Ovary (tissue), 9 donors: ENCODE results near the gene SMARCA1. TPM values are rescaled to one million over a fixed set of nuclear protein-coding genes. Genes with fewer than 3 reads are reported as not detected.

ENCODE experiments used
- DNase-seq, 5 donors: peaks; one replicate each; pipeline ENCODE4 v3.0.0-alpha.2; 2019 to 2020
- H3K27ac ChIP-seq, 2 donors: fragments of 200-600 bp; one replicate each; pipeline versions ENCODE4 v1.5.1 to v1.8.0; 2019 to 2022
- H3K27me3 ChIP-seq: fragments of 200-600 bp; one replicate; pipeline ENCODE4 v1.8.0; 2022
- H3K36me3 ChIP-seq: fragments of 200-600 bp; sonication (generic); one replicate; pipeline ENCODE4 v1.5.1; 2019
- H3K4me1 ChIP-seq: one replicate; pipeline ENCODE4 v1.8.1; 2013; ENCODE audit warnings: mild to moderate bottlenecking, moderate library complexity; ENCODE audit not compliant: insufficient read depth
- H3K4me3 ChIP-seq: fragments of 200-600 bp; sonication (generic); one replicate; pipeline ENCODE4 v1.5.1; 2017
- H3K9me3 ChIP-seq, 2 donors: fragments of 200-600 bp in 1 of 2; sonication (generic) in 1 of 2; one replicate each; pipeline versions ENCODE4 v1.5.1 to v1.8.1; 2013 to 2019; ENCODE audit warnings: mild to moderate bottlenecking in 1 of 2, moderate library complexity in 1 of 2
- CTCF ChIP-seq, 3 donors: fragments of 450-650 bp in 2 of 3; fragments of 200-600 bp in 1 of 3; IDR thresholded peaks; one replicate each; pipeline versions ENCODE4 v1.5.1 to v1.8.0; 2016 to 2022; ENCODE audit warnings: antibody characterized with exemption in 3 of 3, mild to moderate bottlenecking in 1 of 3
- EP300 ChIP-seq: sonication (generic); formaldehyde crosslinking; IDR thresholded peaks from one replicate; pipeline ENCODE4 v1.6.1; 2017; ENCODE audit warnings: antibody characterized with exemption
- POLR2A ChIP-seq: fragments of 450-650 bp; IDR thresholded peaks from one replicate; pipeline ENCODE4 v1.6.1; 2017; ENCODE audit warnings: antibody characterized with exemption, mild to moderate bottlenecking, moderate library complexity
- WGBS, 3 donors: extraction: QIAGEN DNeasy Blood & Tissue Kit in 1 of 3; methylation state at CpG; one replicate each; pipeline versions ENCODE4 v1.1.5 to v1.1.7; 2013 to 2017; 5-methylcytosine and 5-hydroxymethylcytosine counted together
- intact Hi-C, 4 donors: fragments of 100-400 bp; cut with DNase I; formaldehyde crosslinking; loops; one replicate each; pipeline versions ENCODE4 v1.11.0 to v1.15.1; 2022 to 2023
- polyA plus RNA-seq, 2 donors: library from polyadenylated mRNA; stranded (reverse); fragments of 200-250 nt in 1 of 2; fragments of 350-450 nt in 1 of 2; fragmentation: Illumina TruSeq in 1 of 2; extraction: RNeasy Lipid Tissue Mini Kit (QIAGEN cat#74804) in 1 of 2; gene quantifications; one replicate each; pipeline ENCODE4 v1.2.3, GENCODE V29; 2013 to 2014
- total RNA-seq, 7 donors: library from RNA; depleted of rRNA in 2 of 7; stranded (reverse); fragments of >200 nt in 2 of 7; fragmentation: NEBNext Ultra II Directional in 3 of 7; extraction: Animal tissue kit (Norgen Biotek cat#: 25700) in 3 of 7; gene quantifications; one replicate each; pipeline versions ENCODE4 v1.1.0 to v1.2.4, GENCODE V29; 2016 to 2023
- donor health status: DM: no; HTN: no; CAD: no; lungs with moderate emphysema.
- donor health status: DM: no; HTN: no; CAD: no.
- donor health status: Bipolar disorder and iron deficiency.
- donor health status: DM: yes; HTN: yes; CAD: no.
- donor health status: DM: no; HTN: no; CAD: no.
- donor health status: DM: yes; HTN: yes; CAD: no.

The SMARCA1 gene
- total and polyA plus RNA-seq, 9 donors: 47.5 to 124 (median 67.1) TPM

- intact Hi-C loops: no loop called here
Measured at GRCh38 chrX:129488359-129488758, 34.9 kb downstream of the SMARCA1 start.

GRCh38 chrX:129480889-129481288, 42.4 kb downstream of the SMARCA1 start:
- Histone ChIP-seq H3K36me3 (no peaks in the 10 kb centered on the region), H3K4me3 (no peak overlapping the region), H3K27ac (no peak overlapping the region), H3K4me1 (no peaks in the 10 kb centered on the region), H3K27me3 (no peaks in the 10 kb centered on the region), H3K9me3 (no peaks in the 10 kb centered on the region)
- DNase-seq: no peak
- TF ChIP-seq EP300: no peak
- no peak for TF ChIP-seq POLR2A
- no peak for TF ChIP-seq CTCF (IDR thresholded peaks at IDR 0.05)
- 85 to 93% (median 89%) methylated on average over 6 of the region's 6 CpGs for WGBS, 3 donors
- intact Hi-C loops: no loop called here

More at GRCh38 chrX:129488359-129488758, 34.9 kb downstream of the SMARCA1 start:
- TF ChIP-seq EP300: no peak
- no peak for TF ChIP-seq POLR2A
- TF ChIP-seq CTCF (IDR thresholded peaks at IDR 0.05): no peak
- Histone ChIP-seq H3K27ac (no peak overlapping the region), H3K4me1 (no peaks in the 10 kb centered on the region), H3K4me3 (no peak overlapping the region), H3K9me3 (no peaks in the 10 kb centered on the region), H3K27me3 (no peaks in the 10 kb centered on the region), H3K36me3 (no peaks in the 10 kb centered on the region)
- no peak for DNase-seq

GRCh38 chrX:129478516-129478915, 44.8 kb downstream of the SMARCA1 start:
- Histone ChIP-seq H3K4me1 (no peaks in the 10 kb centered on the region), H3K4me3 (no peak overlapping the region), H3K27ac (no peak overlapping the region), H3K36me3 (no peaks in the 10 kb centered on the region), H3K9me3 (no peaks in the 10 kb centered on the region), H3K27me3 (no peaks in the 10 kb centered on the region)
- TF ChIP-seq POLR2A: no peak
- TF ChIP-seq CTCF (IDR thresholded peaks at IDR 0.05): no peak
- no peak for TF ChIP-seq EP300
- intact Hi-C loops: no loop called here
- whole genome bisulfite sequencing, 3 donors: 55 to 58% (median 57%) methylated on average over 4 of the region's 4 CpGs
- DNase-seq: no peak

- WGBS, 3 donors: 54 to 63% (median 62%) methylated on average over 1 of the region's 1 CpG
- intact Hi-C loops: no loop called here
- Histone ChIP-seq H3K4me3 (no peak overlapping the region), H3K9me3 (no peaks in the 10 kb centered on the region), H3K36me3 (no peaks in the 10 kb centered on the region), H3K27ac (no peak overlapping the region), H3K27me3 (no peaks in the 10 kb centered on the region), H3K4me1 (no peaks in the 10 kb centered on the region)
- TF ChIP-seq POLR2A (no peak), EP300 (no peak), CTCF (IDR thresholded peaks at IDR 0.05) (no peak)
- DNase-seq: no peak
Measured at GRCh38 chrX:129472116-129472515, 51.2 kb downstream of the SMARCA1 start.

- intact Hi-C loops: no loop called here
- Histone ChIP-seq H3K4me3 (no peak overlapping the region), H3K36me3 (no peaks in the 10 kb centered on the region), H3K27ac (no peak overlapping the region), H3K9me3 (no peaks in the 10 kb centered on the region), H3K27me3 (no peaks in the 10 kb centered on the region), H3K4me1 (no peaks in the 10 kb centered on the region)
- TF ChIP-seq CTCF (IDR thresholded peaks at IDR 0.05) (no peak), EP300 (no peak), POLR2A (no peak)
- WGBS, 3 donors: 10 to 16% (median 11%) methylated on average over 3 of the region's 3 CpGs
- DNase-seq: no peak
Measured at GRCh38 chrX:129462707-129463106, 60.6 kb downstream of the SMARCA1 start.
